SK-N-SH (cell line): ENCODE results near the gene NOPCHAP1.

Experiments used
- NFIC ChIP-seq: IDR thresholded peaks from 2 replicates; pipeline ENCODE4 v1.4.0; 2012; ENCODE audit warnings: borderline replicate concordance
- POLR2AphosphoS5 ChIP-seq: IDR thresholded peaks from 2 replicates; pipeline ENCODE4 v1.6.1; 2012; ENCODE audit warnings: low read depth, low read length
- RAD21 ChIP-seq: IDR thresholded peaks from 2 replicates; pipeline ENCODE4 v1.6.1; 2012; ENCODE audit warnings: mild to moderate bottlenecking, low read length
- SMC3 ChIP-seq: IDR thresholded peaks from 2 replicates; pipeline ENCODE4 v1.6.1; 2012; ENCODE audit warnings: low read depth, low read length, improper control_type of control experiment
- TF ChIP-seq, protein P1 (sequence below): fragments of 200-600 bp; sonication (generic); IDR thresholded peaks from 2 replicates; pipeline ENCODE4 v1.6.1; 2017; ENCODE audit warnings: antibody characterized with exemption, mild to moderate bottlenecking, moderate library complexity

- TF ChIP-seq, protein P1, sequence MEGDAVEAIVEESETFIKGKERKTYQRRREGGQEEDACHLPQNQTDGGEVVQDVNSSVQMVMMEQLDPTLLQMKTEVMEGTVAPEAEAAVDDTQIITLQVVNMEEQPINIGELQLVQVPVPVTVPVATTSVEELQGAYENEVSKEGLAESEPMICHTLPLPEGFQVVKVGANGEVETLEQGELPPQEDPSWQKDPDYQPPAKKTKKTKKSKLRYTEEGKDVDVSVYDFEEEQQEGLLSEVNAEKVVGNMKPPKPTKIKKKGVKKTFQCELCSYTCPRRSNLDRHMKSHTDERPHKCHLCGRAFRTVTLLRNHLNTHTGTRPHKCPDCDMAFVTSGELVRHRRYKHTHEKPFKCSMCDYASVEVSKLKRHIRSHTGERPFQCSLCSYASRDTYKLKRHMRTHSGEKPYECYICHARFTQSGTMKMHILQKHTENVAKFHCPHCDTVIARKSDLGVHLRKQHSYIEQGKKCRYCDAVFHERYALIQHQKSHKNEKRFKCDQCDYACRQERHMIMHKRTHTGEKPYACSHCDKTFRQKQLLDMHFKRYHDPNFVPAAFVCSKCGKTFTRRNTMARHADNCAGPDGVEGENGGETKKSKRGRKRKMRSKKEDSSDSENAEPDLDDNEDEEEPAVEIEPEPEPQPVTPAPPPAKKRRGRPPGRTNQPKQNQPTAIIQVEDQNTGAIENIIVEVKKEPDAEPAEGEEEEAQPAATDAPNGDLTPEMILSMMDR, result no peak
- no peak for TF ChIP-seq POLR2AphosphoS5
- no peak for TF ChIP-seq SMC3
- no peak for TF ChIP-seq RAD21
- no peak for TF ChIP-seq NFIC
These were observed 27.8 kb downstream of the NOPCHAP1 start for GRCh38 chr12:105013892-105014291.
